ENCODE results near the gene DNAI7.

DNAI7 gene

DNA sequence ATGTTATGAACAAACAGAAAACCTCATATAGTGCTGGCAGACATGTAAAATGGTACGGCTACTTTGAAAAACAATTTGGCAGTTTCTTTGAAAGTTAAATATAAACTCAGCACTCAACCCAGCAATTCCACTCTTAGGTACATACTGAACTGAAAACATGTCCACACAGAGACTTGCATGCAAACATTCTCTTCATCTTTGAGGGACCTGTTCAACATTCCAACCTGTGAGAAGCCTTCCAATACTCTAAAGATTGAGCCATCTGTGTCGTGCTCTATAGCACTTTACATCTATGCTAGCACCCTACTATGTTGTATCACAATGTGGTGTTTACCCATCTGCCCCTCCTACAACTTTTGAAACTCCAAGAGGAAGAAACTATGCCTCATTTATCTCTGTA, 79.3 kb downstream of the DNAI7 start:
- no peaks in the 10 kb centered on the region for H3K36me3 ChIP-seq (ENCODE audit: control insufficient read depth in 5 of 5, insufficient read depth in 5 of 5, low read length in 5 of 5)
- no peak overlapping the region for H3K27ac ChIP-seq (ENCODE audit: low read depth, low read length)
- H3K4me3 ChIP-seq (ENCODE audit: low read depth in 1 of 5, low read length in 5 of 5) = no peak overlapping the region
- no peak overlapping the region for H3K9ac ChIP-seq (ENCODE audit: low read length in 5 of 5)
- no peaks in the 10 kb centered on the region for H3K27me3 ChIP-seq (ENCODE audit: control insufficient read depth in 5 of 5, insufficient read depth in 4 of 5, low read length in 5 of 5)
- H3K4me1 ChIP-seq (ENCODE audit: control insufficient read depth in 5 of 5, insufficient read depth in 5 of 5, low read length in 5 of 5) = no peaks in the 10 kb centered on the region
- H3K9me3 ChIP-seq (ENCODE audit: control insufficient read depth in 5 of 5, low read length in 5 of 5) = no peaks in the 10 kb centered on the region

DNA sequence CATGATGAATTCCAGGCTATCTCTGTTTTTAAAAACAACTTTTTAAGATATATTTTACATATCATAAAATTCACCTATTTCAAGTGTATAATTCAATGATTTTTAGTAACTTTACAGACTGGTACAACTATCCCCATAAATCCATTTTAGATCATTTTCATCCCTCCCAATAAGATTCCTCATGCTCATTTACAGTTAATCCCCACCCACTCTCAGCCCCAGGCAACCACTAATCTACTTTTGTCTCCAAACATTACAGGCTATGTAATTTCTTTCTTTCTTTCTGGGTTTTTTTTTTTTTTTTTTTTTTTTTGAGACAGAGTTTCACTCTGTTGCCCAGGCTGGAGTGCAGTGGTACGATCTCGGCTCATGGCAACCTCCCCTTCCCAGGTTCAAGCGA, 81.3 kb downstream of the DNAI7 start:
- Histone ChIP-seq H3K27ac (ENCODE audit: low read depth, low read length) (no peak overlapping the region), H3K9me3 (ENCODE audit: control insufficient read depth in 5 of 5, low read length in 5 of 5) (no peaks in the 10 kb centered on the region), H3K9ac (ENCODE audit: low read length in 5 of 5) (no peak overlapping the region), H3K36me3 (ENCODE audit: control insufficient read depth in 5 of 5, insufficient read depth in 5 of 5, low read length in 5 of 5) (peaks cover 0 to 2% (median 0%) of the 10 kb centered on the region in 5 donors), H3K4me3 (ENCODE audit: low read depth in 1 of 5, low read length in 5 of 5) (no peak overlapping the region), H3K4me1 (ENCODE audit: control insufficient read depth in 5 of 5, insufficient read depth in 5 of 5, low read length in 5 of 5) (no peaks in the 10 kb centered on the region), H3K27me3 (ENCODE audit: control insufficient read depth in 5 of 5, insufficient read depth in 4 of 5, low read length in 5 of 5) (no peaks in the 10 kb centered on the region)

DNA sequence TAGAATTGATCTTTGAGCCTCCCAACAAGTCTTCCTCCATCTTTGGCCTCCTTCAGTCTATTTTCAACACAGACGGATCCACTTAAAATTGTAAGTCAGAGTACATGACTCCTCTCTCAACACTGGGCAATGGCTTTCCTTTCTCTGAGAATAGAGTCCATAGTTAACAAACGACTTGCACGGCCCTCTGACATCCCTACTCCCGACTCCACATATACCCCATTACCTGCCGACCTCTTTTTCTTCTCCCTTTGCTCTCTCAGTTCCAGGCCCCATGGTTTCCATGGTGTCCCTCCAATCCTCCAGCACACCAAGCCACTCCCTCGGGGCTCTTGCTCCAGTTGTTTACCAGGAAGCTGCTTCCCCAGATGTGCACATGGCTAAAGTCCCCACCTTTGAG, 84.7 kb downstream of the DNAI7 start:
- Histone ChIP-seq H3K9ac (ENCODE audit: low read length in 5 of 5) (no peak overlapping the region), H3K4me1 (ENCODE audit: control insufficient read depth in 5 of 5, insufficient read depth in 5 of 5, low read length in 5 of 5) (no peaks in the 10 kb centered on the region), H3K4me3 (ENCODE audit: low read depth in 1 of 5, low read length in 5 of 5) (no peak overlapping the region), H3K36me3 (ENCODE audit: control insufficient read depth in 5 of 5, insufficient read depth in 5 of 5, low read length in 5 of 5) (peaks cover 0 to 11% (median 9%) of the 10 kb centered on the region in 5 donors), H3K9me3 (ENCODE audit: control insufficient read depth in 5 of 5, low read length in 5 of 5) (no peaks in the 10 kb centered on the region), H3K27me3 (ENCODE audit: control insufficient read depth in 5 of 5, insufficient read depth in 4 of 5, low read length in 5 of 5) (no peaks in the 10 kb centered on the region), H3K27ac (ENCODE audit: low read depth, low read length) (no peak overlapping the region)

GRCh38 chr12:25107920-25108319, 87.0 kb downstream of the DNAI7 start:
- H3K9ac ChIP-seq (ENCODE audit: low read length in 5 of 5) = no peak overlapping the region
- no peaks in the 10 kb centered on the region for H3K4me1 ChIP-seq (ENCODE audit: control insufficient read depth in 5 of 5, insufficient read depth in 5 of 5, low read length in 5 of 5)
- no peak overlapping the region for H3K27ac ChIP-seq (ENCODE audit: low read depth, low read length)
- H3K4me3 ChIP-seq (ENCODE audit: low read depth in 1 of 5, low read length in 5 of 5) = no peak overlapping the region
- H3K27me3 ChIP-seq (ENCODE audit: control insufficient read depth in 5 of 5, insufficient read depth in 4 of 5, low read length in 5 of 5) = no peaks in the 10 kb centered on the region
- no peaks in the 10 kb centered on the region for H3K9me3 ChIP-seq (ENCODE audit: control insufficient read depth in 5 of 5, low read length in 5 of 5)
- peaks cover 0 to 14% (median 9%) of the 10 kb centered on the region in 5 donors for H3K36me3 ChIP-seq (ENCODE audit: control insufficient read depth in 5 of 5, insufficient read depth in 5 of 5, low read length in 5 of 5)

- no peak overlapping the region for H3K4me3 ChIP-seq (ENCODE audit: low read depth in 1 of 5, low read length in 5 of 5)
- no peaks in the 10 kb centered on the region for H3K9me3 ChIP-seq (ENCODE audit: control insufficient read depth in 5 of 5, low read length in 5 of 5)
- H3K36me3 ChIP-seq (ENCODE audit: control insufficient read depth in 5 of 5, insufficient read depth in 5 of 5, low read length in 5 of 5) = peaks cover 0 to 21% (median 14%) of the 10 kb centered on the region in 5 donors
- no peak overlapping the region for H3K9ac ChIP-seq (ENCODE audit: low read length in 5 of 5)
- H3K4me1 ChIP-seq (ENCODE audit: control insufficient read depth in 5 of 5, insufficient read depth in 5 of 5, low read length in 5 of 5) = no peaks in the 10 kb centered on the region
- no peak overlapping the region for H3K27ac ChIP-seq (ENCODE audit: low read depth, low read length)
- H3K27me3 ChIP-seq (ENCODE audit: control insufficient read depth in 5 of 5, insufficient read depth in 4 of 5, low read length in 5 of 5) = no peaks in the 10 kb centered on the region
Observed at GRCh38 chr12:25106818-25107217, 88.1 kb downstream of the DNAI7 start.

DNA sequence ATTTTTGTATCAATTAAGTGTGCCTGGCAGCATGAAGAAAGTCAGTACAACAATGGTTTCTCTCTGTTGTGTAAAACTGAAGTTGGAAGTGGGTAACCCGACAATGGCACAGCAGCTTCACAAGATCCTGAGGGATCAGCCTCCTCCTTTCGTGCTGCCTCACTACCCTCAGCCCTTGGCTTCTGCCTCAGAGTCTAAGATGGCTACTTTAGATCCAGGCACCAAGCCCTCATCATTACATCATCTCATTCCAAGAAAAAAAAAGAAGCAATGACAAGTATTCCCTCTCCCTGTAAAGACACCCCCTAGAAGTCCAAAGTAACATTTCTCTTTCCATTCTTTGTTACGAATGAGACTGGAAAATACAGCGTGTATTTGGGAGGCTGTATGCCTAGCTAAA, 92.6 kb downstream of the DNAI7 start:
- no peak overlapping the region for H3K27ac ChIP-seq (ENCODE audit: low read depth, low read length)
- peaks cover 0 to 30% (median 19%) of the 10 kb centered on the region in 5 donors for H3K36me3 ChIP-seq (ENCODE audit: control insufficient read depth in 5 of 5, insufficient read depth in 5 of 5, low read length in 5 of 5)
- H3K27me3 ChIP-seq (ENCODE audit: control insufficient read depth in 5 of 5, insufficient read depth in 4 of 5, low read length in 5 of 5) = no peaks in the 10 kb centered on the region
- no peaks in the 10 kb centered on the region for H3K9me3 ChIP-seq (ENCODE audit: control insufficient read depth in 5 of 5, low read length in 5 of 5)
- no peak overlapping the region for H3K4me3 ChIP-seq (ENCODE audit: low read depth in 1 of 5, low read length in 5 of 5)
- no peaks in the 10 kb centered on the region for H3K4me1 ChIP-seq (ENCODE audit: control insufficient read depth in 5 of 5, insufficient read depth in 5 of 5, low read length in 5 of 5)
- H3K9ac ChIP-seq (ENCODE audit: low read length in 5 of 5) = no peak overlapping the region

DNA sequence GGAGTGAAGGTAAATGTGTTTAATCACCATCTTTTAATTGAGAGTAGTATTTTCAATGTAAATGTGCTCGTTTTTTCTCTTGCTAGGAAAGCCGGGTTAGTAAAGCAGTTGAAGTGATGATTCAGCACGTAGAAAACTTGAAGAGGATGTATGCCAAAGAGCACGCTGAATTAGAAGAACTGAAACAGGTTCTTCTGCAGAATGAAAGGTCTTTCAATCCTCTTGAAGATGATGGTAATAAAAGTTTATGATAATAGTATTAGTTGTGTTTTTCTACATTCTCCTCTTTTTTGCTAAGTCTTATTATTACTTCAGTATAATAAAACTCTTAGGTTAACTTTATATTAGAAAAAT, 93.9 kb downstream of the DNAI7 start:
- Histone ChIP-seq H3K9me3 (ENCODE audit: control insufficient read depth in 5 of 5, low read length in 5 of 5) (no peaks in the 10 kb centered on the region), H3K4me3 (ENCODE audit: low read depth in 1 of 5, low read length in 5 of 5) (no peak overlapping the region), H3K27me3 (ENCODE audit: control insufficient read depth in 5 of 5, insufficient read depth in 4 of 5, low read length in 5 of 5) (no peaks in the 10 kb centered on the region), H3K9ac (ENCODE audit: low read length in 5 of 5) (no peak overlapping the region), H3K27ac (ENCODE audit: low read depth, low read length) (no peak overlapping the region), H3K36me3 (ENCODE audit: control insufficient read depth in 5 of 5, insufficient read depth in 5 of 5, low read length in 5 of 5) (peaks cover 0 to 31% (median 15%) of the 10 kb centered on the region in 5 donors), H3K4me1 (ENCODE audit: control insufficient read depth in 5 of 5, insufficient read depth in 5 of 5, low read length in 5 of 5) (no peaks in the 10 kb centered on the region)

- no peaks in the 10 kb centered on the region for H3K27me3 ChIP-seq (ENCODE audit: control insufficient read depth in 5 of 5, insufficient read depth in 4 of 5, low read length in 5 of 5)
- no peaks in the 10 kb centered on the region for H3K9me3 ChIP-seq (ENCODE audit: control insufficient read depth in 5 of 5, low read length in 5 of 5)
- H3K4me3 ChIP-seq (ENCODE audit: low read depth in 1 of 5, low read length in 5 of 5) = no peak overlapping the region
- no peak overlapping the region for H3K9ac ChIP-seq (ENCODE audit: low read length in 5 of 5)
- H3K27ac ChIP-seq (ENCODE audit: low read depth, low read length) = no peak overlapping the region
- H3K36me3 ChIP-seq (ENCODE audit: control insufficient read depth in 5 of 5, insufficient read depth in 5 of 5, low read length in 5 of 5) = peaks cover 0 to 31% (median 15%) of the 10 kb centered on the region in 5 donors
- no peaks in the 10 kb centered on the region for H3K4me1 ChIP-seq (ENCODE audit: control insufficient read depth in 5 of 5, insufficient read depth in 5 of 5, low read length in 5 of 5)
Observed at GRCh38 chr12:25100194-25101091, 94.5 kb downstream of the DNAI7 start.

DNA sequence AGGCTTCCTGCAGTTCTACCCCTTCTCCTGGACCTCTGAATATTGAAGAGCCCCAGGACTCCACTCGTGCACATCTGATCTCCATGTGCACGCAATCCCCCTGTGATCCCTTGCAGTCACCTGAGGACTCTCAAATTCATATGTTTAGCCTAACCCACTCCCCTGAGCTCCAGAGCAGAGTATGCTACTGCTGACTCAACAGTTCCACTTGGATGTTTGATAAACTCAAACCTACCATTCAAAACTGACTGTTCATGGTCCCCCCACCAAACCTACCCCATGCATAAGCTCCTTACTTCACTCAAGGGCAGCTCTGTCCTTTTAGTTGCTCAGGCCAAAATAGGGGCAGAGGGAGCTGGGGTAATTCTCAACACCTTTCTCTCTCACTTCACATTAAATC, 96.0 kb downstream of the DNAI7 start:
- H3K4me3 ChIP-seq (ENCODE audit: low read depth in 1 of 5, low read length in 5 of 5) = no peak overlapping the region
- no peak overlapping the region for H3K9ac ChIP-seq (ENCODE audit: low read length in 5 of 5)
- H3K27me3 ChIP-seq (ENCODE audit: control insufficient read depth in 5 of 5, insufficient read depth in 4 of 5, low read length in 5 of 5) = no peaks in the 10 kb centered on the region
- no peak overlapping the region for H3K27ac ChIP-seq (ENCODE audit: low read depth, low read length)
- no peaks in the 10 kb centered on the region for H3K4me1 ChIP-seq (ENCODE audit: control insufficient read depth in 5 of 5, insufficient read depth in 5 of 5, low read length in 5 of 5)
- H3K36me3 ChIP-seq (ENCODE audit: control insufficient read depth in 5 of 5, insufficient read depth in 5 of 5, low read length in 5 of 5) = peaks cover 0 to 28% (median 13%) of the 10 kb centered on the region in 5 donors
- H3K9me3 ChIP-seq (ENCODE audit: control insufficient read depth in 5 of 5, low read length in 5 of 5) = peaks cover 0 to 2% (median 0%) of the 10 kb centered on the region in 5 donors

DNA sequence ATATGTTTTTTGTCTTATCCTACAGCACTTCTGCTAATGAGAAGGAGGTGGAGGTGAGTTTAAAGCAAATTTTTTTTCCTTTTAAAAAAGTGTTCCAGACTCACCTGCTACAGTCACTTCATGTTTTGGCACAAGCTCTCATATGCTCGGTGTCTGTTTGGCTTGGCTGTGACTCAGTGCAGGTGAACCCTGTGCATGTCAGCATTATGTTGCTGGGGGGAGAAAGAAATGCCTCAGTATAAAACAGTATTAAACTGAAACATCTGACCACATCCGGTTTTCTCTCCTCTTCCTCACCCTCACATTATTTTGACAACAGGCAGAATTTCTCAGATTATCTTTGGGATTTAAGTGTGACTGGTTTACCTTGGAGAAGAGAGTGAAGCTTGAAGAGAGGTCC, 105.2 kb downstream of the DNAI7 start:
- Histone ChIP-seq H3K9ac (ENCODE audit: low read length in 5 of 5) (no peak overlapping the region), H3K9me3 (ENCODE audit: control insufficient read depth in 5 of 5, low read length in 5 of 5) (peaks cover 0 to 4% (median 0%) of the 10 kb centered on the region in 5 donors), H3K36me3 (ENCODE audit: control insufficient read depth in 5 of 5, insufficient read depth in 5 of 5, low read length in 5 of 5) (peaks cover 2 to 12% (median 7%) of the 10 kb centered on the region in 5 donors), H3K27me3 (ENCODE audit: control insufficient read depth in 5 of 5, insufficient read depth in 4 of 5, low read length in 5 of 5) (no peaks in the 10 kb centered on the region), H3K27ac (ENCODE audit: low read depth, low read length) (no peak overlapping the region), H3K4me3 (ENCODE audit: low read depth in 1 of 5, low read length in 5 of 5) (no peak overlapping the region), H3K4me1 (ENCODE audit: control insufficient read depth in 5 of 5, insufficient read depth in 5 of 5, low read length in 5 of 5) (peaks cover 0 to 10% (median 0%) of the 10 kb centered on the region in 5 donors)
